Breast epithelium (tissue), 4 donors: ENCODE measurements around the gene SYK. TPM values are rescaled to one million over a fixed set of nuclear protein-coding genes. Genes with fewer than 3 reads are reported as not detected.

Experiments used
- DNase-seq, 2 donors: peaks; one replicate each; pipeline ENCODE4 v3.0.0-alpha.2; 2019; ENCODE audit warnings: low spot score in 2 of 2
- H3K27ac ChIP-seq, 2 donors: fragments of 200-600 bp; sonication (generic) in 1 of 2; one replicate each; pipeline ENCODE4 v1.5.1; 2016 to 2019; ENCODE audit warnings: mild to moderate bottlenecking in 1 of 2
- H3K27me3 ChIP-seq, 2 donors: fragments of 200-600 bp; sonication (generic) in 1 of 2; one replicate each; pipeline versions ENCODE4 v1.5.1 to v1.6.0; 2017 to 2019; ENCODE audit warnings: control low read depth in 1 of 2, mild to moderate bottlenecking in 1 of 2
- H3K36me3 ChIP-seq: fragments of 200-600 bp; one replicate; pipeline ENCODE4 v1.5.1; 2019
- H3K4me1 ChIP-seq, 2 donors: fragments of 200-600 bp; sonication (generic); one replicate each; pipeline ENCODE4 v1.5.1; 2016 to 2019; ENCODE audit warnings: control low read depth in 1 of 2
- H3K4me3 ChIP-seq, 3 donors: fragments of 200-600 bp; sonication (generic); 1 replicate in 2 of 3; 2 replicates in 1 of 3; pipeline ENCODE4 v1.5.1; 2016 to 2019; ENCODE audit warnings: mild to moderate bottlenecking in 3 of 3, moderate library complexity in 2 of 3
- H3K9me3 ChIP-seq, 2 donors: fragments of 200-600 bp; sonication (generic) in 1 of 2; one replicate each; pipeline ENCODE4 v1.5.1; 2016 to 2019; ENCODE audit warnings: control low read depth in 1 of 2
- POLR2A ChIP-seq: fragments of 450-650 bp; IDR thresholded peaks from one replicate; pipeline ENCODE4 v1.6.1; 2016; ENCODE audit warnings: antibody characterized with exemption, mild to moderate bottlenecking, moderate library complexity
- POLR2AphosphoS5 ChIP-seq, 3 donors: sonication (generic); formaldehyde crosslinking; IDR thresholded peaks; one replicate each; pipeline ENCODE4 v1.6.1; 2017; ENCODE audit warnings: antibody characterized with exemption in 3 of 3
- intact Hi-C: fragments of 100-400 bp; cut with DNase I; formaldehyde crosslinking; loops from one replicate; pipeline ENCODE4 v1.15.1; 2023; ENCODE audit warnings: low total_unique reads
- total RNA-seq, 3 donors: library from RNA; depleted of rRNA; stranded (reverse); fragments of >200 nt; gene quantifications; one replicate each; pipeline ENCODE4 v1.1.0, GENCODE V29; 2016
- TF ChIP-seq, protein P1 (sequence below), 3 donors: fragments of 450-650 bp; IDR thresholded peaks; one replicate each; pipeline ENCODE4 v1.5.1; 2016 to 2017; ENCODE audit warnings: antibody characterized with exemption in 3 of 3, mild to moderate bottlenecking in 3 of 3, moderate library complexity in 3 of 3

SYK gene
- total RNA-seq, 3 donors from 2014 or later: 11.8 to 37.8 (median 25.9) TPM

DNA sequence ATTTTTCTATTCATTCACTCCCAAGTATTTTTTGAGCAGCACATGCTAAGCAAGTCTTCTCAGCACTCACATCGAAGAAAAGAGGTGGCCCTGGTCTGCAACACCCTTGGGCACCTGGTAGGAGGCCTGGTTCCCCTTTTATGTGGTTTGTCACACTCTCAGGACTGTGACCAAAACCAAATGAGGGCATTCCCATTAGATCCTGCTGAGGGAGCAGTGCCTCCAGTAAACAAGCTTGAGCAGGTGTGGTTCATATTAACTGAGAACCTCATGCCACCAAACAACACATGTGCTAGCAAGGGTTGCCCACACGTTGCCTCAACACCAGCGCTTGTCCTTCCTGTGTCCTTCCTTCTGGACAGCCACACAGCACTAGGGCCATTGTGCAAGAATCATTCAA, 26.9 kb upstream of the SYK start:
- TF ChIP-seq, protein P1, sequence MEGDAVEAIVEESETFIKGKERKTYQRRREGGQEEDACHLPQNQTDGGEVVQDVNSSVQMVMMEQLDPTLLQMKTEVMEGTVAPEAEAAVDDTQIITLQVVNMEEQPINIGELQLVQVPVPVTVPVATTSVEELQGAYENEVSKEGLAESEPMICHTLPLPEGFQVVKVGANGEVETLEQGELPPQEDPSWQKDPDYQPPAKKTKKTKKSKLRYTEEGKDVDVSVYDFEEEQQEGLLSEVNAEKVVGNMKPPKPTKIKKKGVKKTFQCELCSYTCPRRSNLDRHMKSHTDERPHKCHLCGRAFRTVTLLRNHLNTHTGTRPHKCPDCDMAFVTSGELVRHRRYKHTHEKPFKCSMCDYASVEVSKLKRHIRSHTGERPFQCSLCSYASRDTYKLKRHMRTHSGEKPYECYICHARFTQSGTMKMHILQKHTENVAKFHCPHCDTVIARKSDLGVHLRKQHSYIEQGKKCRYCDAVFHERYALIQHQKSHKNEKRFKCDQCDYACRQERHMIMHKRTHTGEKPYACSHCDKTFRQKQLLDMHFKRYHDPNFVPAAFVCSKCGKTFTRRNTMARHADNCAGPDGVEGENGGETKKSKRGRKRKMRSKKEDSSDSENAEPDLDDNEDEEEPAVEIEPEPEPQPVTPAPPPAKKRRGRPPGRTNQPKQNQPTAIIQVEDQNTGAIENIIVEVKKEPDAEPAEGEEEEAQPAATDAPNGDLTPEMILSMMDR (IDR thresholded peaks at IDR 0.05): no peak
- no peak for TF ChIP-seq POLR2AphosphoS5 (IDR thresholded peaks at IDR 0.05)
- TF ChIP-seq POLR2A: no peak
- no peak overlapping the region for H3K4me3 ChIP-seq
- H3K36me3 ChIP-seq: no peaks in the 10 kb centered on the region
- no peak overlapping the region for H3K27ac ChIP-seq
- no peaks in the 10 kb centered on the region for H3K27me3 ChIP-seq
- intact Hi-C loops: no loop called here
- no peaks in the 10 kb centered on the region for H3K4me1 ChIP-seq
- DNase-seq: no peak
- no peaks in the 10 kb centered on the region for H3K9me3 ChIP-seq

DNA sequence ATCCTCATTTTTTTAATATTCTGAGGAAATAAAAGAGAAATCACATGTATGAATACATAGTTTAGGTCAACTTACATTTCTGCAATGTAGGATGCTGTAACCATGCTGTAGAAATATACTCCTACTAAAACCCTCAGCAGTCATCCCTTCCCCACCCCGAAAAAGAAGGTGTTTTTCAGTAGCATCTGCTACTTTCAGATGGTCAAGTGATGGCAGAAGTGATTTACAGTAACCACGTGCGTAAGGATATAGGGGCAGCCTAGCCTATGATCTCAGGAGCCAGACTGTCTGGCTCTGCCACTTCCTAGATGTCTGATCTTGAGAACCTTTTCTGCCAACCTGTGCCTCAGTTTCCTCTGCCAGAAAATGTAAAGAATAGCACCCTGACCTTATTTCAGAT, 26.0 kb upstream of the SYK start:
- intact Hi-C loops: no loop called here
- no peak for DNase-seq
- Histone ChIP-seq H3K4me1 (no peaks in the 10 kb centered on the region), H3K27me3 (no peaks in the 10 kb centered on the region), H3K27ac (no peak overlapping the region), H3K4me3 (no peak overlapping the region), H3K36me3 (no peaks in the 10 kb centered on the region), H3K9me3 (no peaks in the 10 kb centered on the region)
- TF ChIP-seq POLR2AphosphoS5 (IDR thresholded peaks at IDR 0.05) (no peak), POLR2A (no peak)
- TF ChIP-seq, protein P1 (IDR thresholded peaks at IDR 0.05): no peak

DNA sequence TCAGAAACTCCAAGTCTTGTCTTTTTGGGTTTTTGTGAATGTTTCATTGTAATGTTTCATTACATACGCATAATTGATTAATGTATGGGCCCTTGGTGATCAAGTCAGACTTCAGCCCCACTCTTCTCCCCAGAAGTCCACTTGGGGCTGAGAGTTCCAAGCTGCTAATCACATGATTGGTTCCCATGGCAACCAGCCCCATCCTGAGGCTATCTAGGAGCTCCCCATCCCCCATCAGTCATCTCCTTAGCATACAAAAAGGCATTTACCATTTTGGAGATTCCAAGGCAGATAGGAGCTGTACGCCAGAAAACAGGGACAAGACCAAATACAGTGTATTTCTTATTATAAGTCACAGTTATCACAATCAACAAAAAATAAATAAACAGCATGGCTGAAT, 22.9 kb upstream of the SYK start:
- H3K27ac ChIP-seq: no peak overlapping the region
- intact Hi-C loops: no loop called here
- no peak overlapping the region for H3K4me3 ChIP-seq
- no peaks in the 10 kb centered on the region for H3K4me1 ChIP-seq
- no peak for DNase-seq
- no peak for TF ChIP-seq POLR2A
- TF ChIP-seq, protein P1 (IDR thresholded peaks at IDR 0.05): no peak
- H3K9me3 ChIP-seq: no peaks in the 10 kb centered on the region
- H3K36me3 ChIP-seq: no peaks in the 10 kb centered on the region
- H3K27me3 ChIP-seq: no peaks in the 10 kb centered on the region

DNA sequence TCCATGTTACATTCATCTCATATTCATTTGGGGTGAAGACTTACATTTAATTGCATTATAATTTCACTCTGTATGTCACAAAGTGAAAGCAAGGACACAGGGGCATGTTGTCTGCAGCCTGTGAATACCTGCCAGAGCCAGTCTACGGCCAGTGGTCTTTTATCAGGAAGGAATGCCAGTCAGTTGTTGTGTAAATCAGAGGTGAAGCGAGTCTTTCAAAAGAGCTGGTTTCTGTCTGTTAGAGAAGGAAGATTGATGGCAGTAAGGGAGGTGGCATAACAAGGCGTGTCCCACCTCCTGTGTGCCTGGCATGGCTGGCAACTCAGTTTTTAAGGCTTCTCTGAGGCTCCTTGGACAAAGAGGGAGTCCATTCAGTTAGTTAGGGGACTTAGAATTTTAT, 18.1 kb upstream of the SYK start:
- H3K4me3 ChIP-seq: no peak overlapping the region
- no peak for DNase-seq
- H3K9me3 ChIP-seq: no peaks in the 10 kb centered on the region
- no peaks in the 10 kb centered on the region for H3K27me3 ChIP-seq
- H3K27ac ChIP-seq: no peak overlapping the region
- intact Hi-C loops: no loop called here
- TF ChIP-seq POLR2AphosphoS5 (IDR thresholded peaks at IDR 0.05): no peak
- TF ChIP-seq, protein P1 (IDR thresholded peaks at IDR 0.05): no peak
- H3K4me1 ChIP-seq: no peaks in the 10 kb centered on the region
- H3K36me3 ChIP-seq: no peaks in the 10 kb centered on the region

DNA sequence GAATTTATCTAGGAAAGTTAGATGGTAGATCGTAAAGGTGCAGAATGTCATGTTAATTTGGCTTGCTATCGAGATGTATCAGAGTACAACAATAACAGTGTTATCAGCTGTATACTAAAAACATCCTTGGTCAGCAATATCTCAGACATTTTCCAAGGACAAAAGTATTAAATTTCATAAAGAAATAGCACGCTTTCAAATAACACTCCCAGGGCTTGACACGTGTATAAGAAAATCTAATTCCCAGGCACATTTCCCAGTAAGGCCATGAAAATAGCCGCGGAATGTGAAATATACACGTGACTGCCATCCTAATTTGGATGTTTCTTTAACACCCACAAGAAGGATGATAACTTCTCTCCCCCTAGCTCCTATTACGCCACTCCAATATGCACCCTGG, 17.7 kb upstream of the SYK start:
- Histone ChIP-seq H3K36me3 (no peaks in the 10 kb centered on the region), H3K27ac (no peak overlapping the region), H3K27me3 (no peaks in the 10 kb centered on the region), H3K4me1 (no peaks in the 10 kb centered on the region), H3K9me3 (no peaks in the 10 kb centered on the region), H3K4me3 (no peak overlapping the region)
- TF ChIP-seq POLR2A: no peak
- TF ChIP-seq, protein P1 (IDR thresholded peaks at IDR 0.05): no peak
- no peak for TF ChIP-seq POLR2AphosphoS5 (IDR thresholded peaks at IDR 0.05)
- intact Hi-C loops: no loop called here
- DNase-seq: no peak
